Suprapubic skin (tissue), 4 donors: Measurements from ENCODE around the gene IGFBP5. TPM values are rescaled to one million over a fixed set of nuclear protein-coding genes. Genes with fewer than 3 reads are reported as not detected.

ENCODE experiments used
- DNase-seq, 2 donors: peaks; one replicate each; pipeline ENCODE4 v3.0.0-alpha.2; 2019; ENCODE audit warnings: low spot score in 2 of 2
- H3K27ac ChIP-seq: fragments of 200-600 bp; sonication (generic); one replicate; pipeline ENCODE4 v1.5.1; 2019
- H3K27me3 ChIP-seq: fragments of 200-600 bp; sonication (generic); one replicate; pipeline ENCODE4 v1.5.1; 2019
- H3K36me3 ChIP-seq: fragments of 200-600 bp; sonication (generic); one replicate; pipeline ENCODE4 v1.5.1; 2019
- H3K4me1 ChIP-seq: fragments of 200-600 bp; sonication (generic); one replicate; pipeline ENCODE4 v1.5.1; 2019
- H3K4me3 ChIP-seq: fragments of 200-600 bp; sonication (generic); one replicate; pipeline ENCODE4 v1.5.1; 2019; ENCODE audit warnings: mild to moderate bottlenecking
- H3K9me3 ChIP-seq: fragments of 200-600 bp; sonication (generic); one replicate; pipeline ENCODE4 v1.5.1; 2019
- EP300 ChIP-seq: sonication (generic); formaldehyde crosslinking; IDR thresholded peaks from one replicate; pipeline ENCODE4 v1.6.1; 2017; ENCODE audit warnings: antibody characterized with exemption
- POLR2A ChIP-seq, 2 donors: fragments of 450-650 bp; IDR thresholded peaks; one replicate each; pipeline ENCODE4 v1.6.1; 2017; ENCODE audit warnings: antibody characterized with exemption in 2 of 2, mild to moderate bottlenecking in 2 of 2, moderate library complexity in 2 of 2
- POLR2AphosphoS5 ChIP-seq, 3 donors: sonication (generic); formaldehyde crosslinking; IDR thresholded peaks; one replicate each; pipeline ENCODE4 v1.6.1; 2017; ENCODE audit warnings: antibody characterized with exemption in 3 of 3
- WGBS: methylation state at CpG from one replicate; pipeline ENCODE4 v1.1.5; 2018; 5-methylcytosine and 5-hydroxymethylcytosine counted together
- total RNA-seq, 4 donors: library from RNA; depleted of rRNA; stranded (reverse); fragments of >200 nt; gene quantifications; one replicate each; pipeline ENCODE4 v1.1.0, GENCODE V29; 2016
- TF ChIP-seq, protein P1 (sequence below), 2 donors: fragments of 200-600 bp in 1 of 2; fragments of 450-650 bp in 1 of 2; sonication (generic) in 1 of 2; IDR thresholded peaks; one replicate each; pipeline ENCODE4 v1.5.1; 2016 to 2019; ENCODE audit warnings: antibody characterized with exemption in 2 of 2, mild to moderate bottlenecking in 1 of 2, moderate library complexity in 1 of 2

The IGFBP5 gene
- total RNA-seq, 4 donors from 2014 or later: 79.1 to 424 (median 163) TPM

GRCh38 chr2:216632346-216632951, 62.9 kb downstream of the IGFBP5 start:
- Histone ChIP-seq H3K4me3 (no peak overlapping the region), H3K27ac (no peak overlapping the region), H3K36me3 (no peaks in the 10 kb centered on the region), H3K4me1 (peaks cover 27% of the 10 kb centered on the region), H3K9me3 (no peaks in the 10 kb centered on the region), H3K27me3 (peaks cover 45% of the 10 kb centered on the region)
- WGBS: 69% methylated on average over 7 of the region's 13 CpGs
- DNase-seq: no peak
- TF ChIP-seq POLR2AphosphoS5 (IDR thresholded peaks at IDR 0.05) (no peak), POLR2A (IDR thresholded peaks at IDR 0.05) (no peak), EP300 (no peak)

DNA sequence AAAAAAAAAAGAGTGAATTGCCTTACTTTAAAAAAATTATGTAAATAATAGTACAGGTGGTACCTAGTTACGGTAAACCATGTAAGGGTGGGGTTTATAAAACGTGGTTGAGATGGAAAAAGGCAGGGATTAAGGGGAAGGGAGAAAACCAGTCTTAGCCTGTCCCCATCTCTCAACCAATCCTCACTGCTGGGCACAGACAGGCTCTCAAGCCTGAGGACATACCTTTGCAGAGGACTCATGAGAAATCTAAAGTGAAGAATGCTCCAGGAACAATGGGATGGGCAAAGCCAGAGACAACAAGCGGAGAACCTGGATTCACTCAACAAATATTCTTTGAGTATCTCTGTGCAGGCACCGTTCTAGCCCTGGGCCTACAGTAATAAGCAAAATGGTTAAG, 65.6 kb downstream of the IGFBP5 start:
- peaks cover 17% of the 10 kb centered on the region for H3K4me1 ChIP-seq
- 82% methylated on average over 4 of the region's 4 CpGs for WGBS
- no peak overlapping the region for H3K27ac ChIP-seq
- TF ChIP-seq, protein P1, sequence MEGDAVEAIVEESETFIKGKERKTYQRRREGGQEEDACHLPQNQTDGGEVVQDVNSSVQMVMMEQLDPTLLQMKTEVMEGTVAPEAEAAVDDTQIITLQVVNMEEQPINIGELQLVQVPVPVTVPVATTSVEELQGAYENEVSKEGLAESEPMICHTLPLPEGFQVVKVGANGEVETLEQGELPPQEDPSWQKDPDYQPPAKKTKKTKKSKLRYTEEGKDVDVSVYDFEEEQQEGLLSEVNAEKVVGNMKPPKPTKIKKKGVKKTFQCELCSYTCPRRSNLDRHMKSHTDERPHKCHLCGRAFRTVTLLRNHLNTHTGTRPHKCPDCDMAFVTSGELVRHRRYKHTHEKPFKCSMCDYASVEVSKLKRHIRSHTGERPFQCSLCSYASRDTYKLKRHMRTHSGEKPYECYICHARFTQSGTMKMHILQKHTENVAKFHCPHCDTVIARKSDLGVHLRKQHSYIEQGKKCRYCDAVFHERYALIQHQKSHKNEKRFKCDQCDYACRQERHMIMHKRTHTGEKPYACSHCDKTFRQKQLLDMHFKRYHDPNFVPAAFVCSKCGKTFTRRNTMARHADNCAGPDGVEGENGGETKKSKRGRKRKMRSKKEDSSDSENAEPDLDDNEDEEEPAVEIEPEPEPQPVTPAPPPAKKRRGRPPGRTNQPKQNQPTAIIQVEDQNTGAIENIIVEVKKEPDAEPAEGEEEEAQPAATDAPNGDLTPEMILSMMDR (IDR thresholded peaks at IDR 0.05): no peak
- no peak for TF ChIP-seq EP300
- H3K4me3 ChIP-seq: no peak overlapping the region
- DNase-seq: no peak
- H3K36me3 ChIP-seq: no peaks in the 10 kb centered on the region
- H3K9me3 ChIP-seq: no peaks in the 10 kb centered on the region
- H3K27me3 ChIP-seq: peaks cover 22% of the 10 kb centered on the region

- 55% methylated on average over 2 of the region's 2 CpGs for WGBS
- TF ChIP-seq POLR2A (IDR thresholded peaks at IDR 0.05): no peak
- TF ChIP-seq, protein P1 (IDR thresholded peaks at IDR 0.05): no peak
- Histone ChIP-seq H3K36me3 (no peaks in the 10 kb centered on the region), H3K9me3 (no peaks in the 10 kb centered on the region), H3K27me3 (no peaks in the 10 kb centered on the region), H3K4me3 (no peak overlapping the region), H3K27ac (no peak overlapping the region), H3K4me1 (no peaks in the 10 kb centered on the region)
- no peak for DNase-seq
Observed at GRCh38 chr2:216626875-216627245, 68.5 kb downstream of the IGFBP5 start.

GRCh38 chr2:216626168-216626874, 69.0 kb downstream of the IGFBP5 start:
- Histone ChIP-seq H3K9me3 (no peaks in the 10 kb centered on the region), H3K27me3 (no peaks in the 10 kb centered on the region), H3K36me3 (no peaks in the 10 kb centered on the region), H3K4me1 (peaks cover 2% of the 10 kb centered on the region), H3K27ac (no peak overlapping the region), H3K4me3 (no peak overlapping the region)
- DNase-seq: no peak
- 63% methylated on average over 7 of the region's 7 CpGs for WGBS
- TF ChIP-seq, protein P1 (IDR thresholded peaks at IDR 0.05): no peak
- TF ChIP-seq POLR2AphosphoS5 (IDR thresholded peaks at IDR 0.05) (no peak), POLR2A (IDR thresholded peaks at IDR 0.05) (no peak), EP300 (no peak)

GRCh38 chr2:216624251-216624650, 71.1 kb downstream of the IGFBP5 start:
- TF ChIP-seq POLR2AphosphoS5 (IDR thresholded peaks at IDR 0.05) (no peak), POLR2A (IDR thresholded peaks at IDR 0.05) (no peak), EP300 (no peak)
- TF ChIP-seq, protein P1 (IDR thresholded peaks at IDR 0.05): no peak

More at GRCh38 chr2:216624251-216624650, 71.1 kb downstream of the IGFBP5 start:
- no peak for DNase-seq
- H3K4me3 ChIP-seq: no peak overlapping the region
- peaks cover 10% of the 10 kb centered on the region for H3K4me1 ChIP-seq
- WGBS: 94% methylated on average over 2 of the region's 2 CpGs
- H3K9me3 ChIP-seq: no peaks in the 10 kb centered on the region
- H3K36me3 ChIP-seq: no peaks in the 10 kb centered on the region
- H3K27ac ChIP-seq: no peak overlapping the region
- H3K27me3 ChIP-seq: no peaks in the 10 kb centered on the region
